Ectodermal cell (in vitro differentiated cells): ENCODE data around the gene CTRB1.

Experiments used
- H3K27ac ChIP-seq: 2 replicates; pipeline ENCODE4 v1.7.0; 2013; ENCODE audit warnings: mild to moderate bottlenecking, low read depth, low read length; ENCODE audit not compliant: insufficient read depth, poor library complexity, severe bottlenecking
- H3K27me3 ChIP-seq: 2 replicates; pipeline ENCODE4 v1.7.0; 2013; ENCODE audit warnings: mild to moderate bottlenecking, low read length; ENCODE audit not compliant: insufficient read depth, control insufficient read depth, poor library complexity, severe bottlenecking
- H3K36me3 ChIP-seq: one replicate; pipeline ENCODE4 v1.7.0; 2013; ENCODE audit warnings: low read length; ENCODE audit not compliant: control insufficient read depth, insufficient read depth
- H3K4me1 ChIP-seq: one replicate; pipeline ENCODE4 v1.7.0; 2013; ENCODE audit warnings: low read length; ENCODE audit not compliant: control insufficient read depth, insufficient read depth
- H3K4me3 ChIP-seq: 2 replicates; pipeline ENCODE4 v1.7.0; 2013; ENCODE audit warnings: low read depth, low read length, control low read depth; ENCODE audit not compliant: insufficient read depth
- H3K9me3 ChIP-seq: 2 replicates; pipeline ENCODE4 v1.7.0; 2013; ENCODE audit warnings: mild to moderate bottlenecking, low read length, moderate library complexity; ENCODE audit not compliant: control insufficient read depth
- WGBS, 2 experiments: methylation state at CpG; one replicate each; pipeline ENCODE4 v1.1.7; 2013; ENCODE audit warnings: missing lambda C conversion rate in 2 of 2; 5-methylcytosine and 5-hydroxymethylcytosine counted together

Gene CTRB1

DNA sequence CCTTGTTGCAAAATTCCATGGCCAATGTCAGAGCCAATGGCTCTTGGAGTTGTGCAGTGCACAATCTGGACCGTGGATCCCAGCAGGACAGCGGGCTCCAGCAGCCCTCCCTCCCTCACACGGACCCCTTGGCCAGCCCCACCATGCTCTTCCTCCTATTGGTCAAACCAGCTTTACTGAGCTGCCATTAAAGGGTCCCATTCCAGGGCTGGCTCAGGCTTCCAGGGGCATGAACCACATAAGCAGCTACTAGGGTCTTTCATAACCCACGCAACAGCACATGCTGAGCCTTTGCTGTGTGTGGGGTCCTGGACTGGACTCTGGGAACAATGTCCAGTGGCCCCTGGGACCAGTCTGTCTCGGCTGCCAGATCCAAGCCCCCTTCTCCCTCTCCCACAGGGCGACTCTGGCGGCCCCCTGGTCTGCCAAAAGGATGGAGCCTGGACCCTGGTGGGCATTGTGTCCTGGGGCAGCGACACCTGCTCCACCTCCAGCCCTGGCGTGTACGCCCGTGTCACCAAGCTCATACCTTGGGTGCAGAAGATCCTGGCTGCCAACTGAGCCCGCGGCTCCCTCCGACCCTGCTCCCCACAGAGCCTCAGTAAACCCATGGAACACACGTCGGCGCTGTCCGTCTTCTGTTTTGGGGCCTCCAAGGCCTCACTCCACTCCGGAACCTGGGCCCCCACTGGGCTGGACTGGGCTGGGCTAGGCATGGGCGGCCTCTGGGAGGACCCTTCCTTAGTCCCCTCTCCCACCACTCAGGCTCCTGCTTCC, 5.7 kb downstream of the CTRB1 start:
- H3K4me3 ChIP-seq, result no peak overlapping the region
- H3K27me3 ChIP-seq, result no peaks in the 10 kb centered on the region
- no peak overlapping the region for H3K27ac ChIP-seq
- H3K36me3 ChIP-seq, result no peaks in the 10 kb centered on the region
- H3K4me1 ChIP-seq, result no peaks in the 10 kb centered on the region
- no peaks in the 10 kb centered on the region for H3K9me3 ChIP-seq
- 90 to 92% methylated on average over 20 of the region's 20 CpGs for WGBS, 2 experiments

DNA sequence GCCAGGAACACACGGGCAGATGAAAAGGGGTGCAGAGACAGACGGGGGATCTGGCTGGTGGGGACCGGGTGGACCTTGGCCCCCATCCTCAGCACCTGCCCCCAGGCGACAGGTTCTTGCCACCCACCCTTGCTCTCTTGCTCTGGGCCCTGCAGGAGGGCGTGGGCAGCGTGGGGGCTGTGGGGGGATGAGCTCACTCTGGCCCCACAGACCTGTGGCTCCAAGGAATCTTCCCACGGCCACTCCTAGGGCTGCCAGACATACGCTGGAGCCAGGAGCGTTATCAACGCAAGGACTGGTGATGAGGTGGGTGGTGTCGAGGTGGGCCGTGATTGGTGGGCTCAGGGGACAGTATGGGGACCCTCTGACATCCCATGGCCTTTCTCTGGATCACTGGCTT, 6.3 kb downstream of the CTRB1 start:
- 87 to 90% methylated on average over 12 of the region's 12 CpGs for WGBS, 2 experiments
- no peaks in the 10 kb centered on the region for H3K4me1 ChIP-seq
- H3K9me3 ChIP-seq, result no peaks in the 10 kb centered on the region
- H3K27ac ChIP-seq, result no peak overlapping the region
- H3K4me3 ChIP-seq, result no peak overlapping the region
- H3K36me3 ChIP-seq, result peaks cover 4% of the 10 kb centered on the region
- H3K27me3 ChIP-seq, result no peaks in the 10 kb centered on the region

DNA sequence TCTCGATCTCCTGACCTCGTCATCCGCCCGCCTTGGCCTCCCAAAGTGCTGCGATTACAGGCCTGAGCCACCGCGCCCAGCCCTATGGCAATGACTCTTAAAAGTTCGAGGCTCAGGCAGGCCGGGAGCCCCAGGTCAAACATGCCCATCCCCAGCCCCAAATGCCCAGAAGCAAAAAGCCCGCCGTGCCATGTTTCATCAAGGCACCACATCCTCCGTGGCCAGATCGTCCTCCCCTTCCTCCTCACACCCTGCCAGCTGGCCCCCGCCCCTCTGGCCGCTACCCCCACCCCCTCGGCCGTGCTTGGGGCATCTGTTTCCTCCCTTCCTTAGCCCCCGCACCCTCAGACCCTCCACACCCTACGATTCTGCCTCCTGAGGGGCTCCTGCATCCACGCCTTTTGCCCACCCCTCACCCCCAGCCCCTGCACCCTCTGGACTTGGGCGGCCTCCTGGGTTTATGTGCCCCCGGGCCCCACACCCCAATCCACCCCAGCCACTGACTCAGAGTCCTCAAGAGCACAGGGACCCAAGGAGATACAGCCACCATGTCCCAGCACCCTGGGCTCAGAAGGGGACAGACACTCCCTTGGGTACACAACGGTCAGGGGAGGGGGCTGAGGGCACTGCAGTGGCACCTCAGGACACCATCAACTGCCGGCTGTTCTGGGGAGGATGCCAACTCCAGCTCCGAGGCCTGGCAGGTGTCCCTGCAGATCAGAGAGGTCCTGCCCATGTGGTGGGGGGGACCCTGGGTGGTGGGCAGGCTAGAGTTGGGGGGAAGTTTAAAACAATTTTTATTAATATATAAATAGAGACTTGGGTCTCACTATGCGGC, 7.1 kb downstream of the CTRB1 start:
- 92% methylated on average over 26 of the region's 26 CpGs for WGBS, 2 experiments
- H3K4me1 ChIP-seq, result no peaks in the 10 kb centered on the region
- peaks cover 4% of the 10 kb centered on the region for H3K36me3 ChIP-seq
- H3K27me3 ChIP-seq, result no peaks in the 10 kb centered on the region
- no peak overlapping the region for H3K4me3 ChIP-seq
- no peak overlapping the region for H3K27ac ChIP-seq
- H3K9me3 ChIP-seq, result no peaks in the 10 kb centered on the region

DNA sequence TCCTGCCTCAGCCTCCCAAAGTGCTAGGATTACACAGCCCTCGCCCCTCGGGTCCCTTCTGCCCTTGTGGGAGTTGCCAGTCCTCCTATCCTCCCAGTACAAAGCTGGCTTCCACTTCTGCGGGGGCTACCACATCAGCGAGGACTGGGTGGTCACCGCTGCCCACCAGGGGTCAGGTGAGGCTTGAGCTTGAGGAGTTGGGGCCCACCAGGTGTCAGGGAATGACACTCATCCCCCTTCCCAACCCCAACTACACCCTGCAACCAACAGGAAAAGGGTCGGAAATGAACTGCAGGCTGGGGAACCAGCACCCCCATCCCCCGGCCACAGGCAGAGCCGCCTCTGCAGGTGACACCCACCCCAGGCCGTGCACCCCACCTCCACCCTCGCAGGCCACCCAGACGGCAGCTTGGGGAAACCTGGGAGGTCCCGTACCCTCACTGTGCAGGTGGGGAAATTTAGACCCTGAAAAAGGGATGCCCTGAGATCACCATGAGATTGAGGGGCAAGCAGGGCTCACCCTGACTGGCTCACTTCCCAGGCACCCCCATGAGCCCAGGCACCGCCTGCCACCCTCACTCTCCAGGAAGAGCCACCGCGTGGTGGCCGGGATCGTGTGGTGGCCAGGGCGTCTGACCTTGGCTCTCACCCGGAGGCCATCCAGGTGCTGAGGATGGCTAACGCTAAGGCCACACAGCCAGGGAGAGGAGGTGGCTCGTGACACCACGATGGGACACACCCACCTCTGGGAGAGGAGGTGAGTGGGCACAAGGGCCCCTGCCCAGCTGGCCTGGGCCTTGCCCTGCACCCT, 8.0 kb downstream of the CTRB1 start:
- no peak overlapping the region for H3K4me3 ChIP-seq
- no peaks in the 10 kb centered on the region for H3K27me3 ChIP-seq
- H3K36me3 ChIP-seq, result peaks cover 4% of the 10 kb centered on the region
- H3K9me3 ChIP-seq, result no peaks in the 10 kb centered on the region
- H3K4me1 ChIP-seq, result no peaks in the 10 kb centered on the region
- WGBS, 2 experiments, result 85 to 87% methylated on average over 22 of the region's 22 CpGs
- no peak overlapping the region for H3K27ac ChIP-seq

DNA sequence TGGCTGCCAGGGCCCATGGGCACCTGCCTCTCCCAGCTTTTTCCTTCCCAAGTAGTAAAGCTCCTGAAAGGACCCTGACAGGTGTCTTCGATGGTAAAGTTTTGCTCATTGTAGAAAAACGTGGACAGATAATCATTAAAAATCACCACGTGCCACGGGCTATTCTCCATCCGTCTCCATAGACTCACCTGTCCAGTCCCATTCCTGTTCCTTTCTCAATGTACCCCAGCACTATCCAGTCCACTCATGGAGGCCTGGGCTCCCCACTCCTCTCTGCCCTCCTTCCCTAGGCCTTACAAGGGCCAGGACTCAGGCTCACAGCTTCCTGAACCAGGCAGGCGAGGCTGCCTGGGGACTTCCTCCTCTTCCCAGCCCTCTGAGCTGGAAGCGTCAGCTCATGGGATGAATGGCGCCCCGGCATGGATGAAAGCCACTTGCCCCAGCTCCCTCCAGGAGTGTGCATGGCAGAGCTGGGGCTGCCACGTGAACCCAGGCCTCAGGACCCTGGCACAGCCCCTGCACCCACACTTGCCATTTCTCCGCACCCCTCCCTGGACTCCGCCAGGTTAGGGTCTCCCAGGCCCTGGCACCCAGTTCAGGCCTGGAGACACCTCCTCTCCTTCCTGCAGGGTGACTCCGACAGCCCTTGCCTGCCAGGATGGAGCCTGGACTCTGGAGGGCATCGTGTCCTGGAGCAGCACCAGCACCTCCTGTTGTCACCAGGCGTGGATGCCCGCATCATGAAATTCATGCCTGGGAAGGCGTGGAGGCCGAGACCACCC, 8.8 kb downstream of the CTRB1 start:
- Histone ChIP-seq H3K27ac (no peak overlapping the region), H3K4me3 (no peak overlapping the region), H3K4me1 (no peaks in the 10 kb centered on the region), H3K27me3 (no peaks in the 10 kb centered on the region), H3K36me3 (peaks cover 4% of the 10 kb centered on the region), H3K9me3 (no peaks in the 10 kb centered on the region)
- 93 to 94% methylated on average over 18 of the region's 18 CpGs for WGBS, 2 experiments

DNA sequence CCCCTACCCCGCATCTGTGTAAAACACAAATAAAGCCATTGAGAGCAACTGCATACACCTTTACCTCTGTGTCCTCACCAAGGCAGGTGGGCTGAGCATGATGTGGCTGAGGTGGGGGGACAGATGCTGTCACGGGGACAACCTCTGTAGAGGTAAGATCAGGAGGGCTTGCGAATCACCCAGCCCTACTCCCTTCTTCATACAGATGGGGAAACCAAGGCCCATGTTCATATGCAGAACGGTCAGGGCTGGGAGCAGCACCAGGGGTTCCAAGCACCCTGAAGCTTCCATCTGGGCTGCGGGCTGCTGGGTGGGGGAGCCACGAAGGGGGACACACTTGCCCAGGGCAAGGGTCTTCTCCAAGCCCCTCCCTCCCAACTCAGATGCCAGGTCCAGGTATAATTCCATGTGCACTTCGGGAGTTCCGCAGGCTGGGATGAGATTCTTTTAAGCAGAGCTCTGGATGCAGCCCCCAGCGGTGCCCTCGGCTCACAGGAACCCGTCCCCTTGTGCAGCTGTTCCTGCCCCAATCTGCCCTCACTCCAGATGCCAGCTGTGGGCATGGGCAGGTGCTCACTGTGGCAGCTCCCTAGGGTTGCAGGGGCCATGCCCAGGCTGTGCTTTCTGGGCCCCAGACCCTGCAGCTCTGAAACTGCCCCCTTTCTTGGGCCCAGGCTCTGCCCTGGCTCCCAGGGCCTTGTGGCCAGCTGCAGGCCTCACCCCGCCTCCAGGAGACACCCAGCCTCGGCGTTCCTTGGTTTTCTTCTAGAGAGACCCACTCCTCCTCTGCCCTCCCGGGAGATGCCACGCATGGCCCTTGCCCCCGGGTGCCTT, 9.6 kb downstream of the CTRB1 start:
- Histone ChIP-seq H3K4me1 (no peaks in the 10 kb centered on the region), H3K36me3 (peaks cover 9% of the 10 kb centered on the region), H3K9me3 (no peaks in the 10 kb centered on the region), H3K27me3 (no peaks in the 10 kb centered on the region), H3K4me3 (no peak overlapping the region), H3K27ac (no peak overlapping the region)
- 94 to 95% methylated on average over 17 of the region's 17 CpGs for WGBS, 2 experiments

DNA sequence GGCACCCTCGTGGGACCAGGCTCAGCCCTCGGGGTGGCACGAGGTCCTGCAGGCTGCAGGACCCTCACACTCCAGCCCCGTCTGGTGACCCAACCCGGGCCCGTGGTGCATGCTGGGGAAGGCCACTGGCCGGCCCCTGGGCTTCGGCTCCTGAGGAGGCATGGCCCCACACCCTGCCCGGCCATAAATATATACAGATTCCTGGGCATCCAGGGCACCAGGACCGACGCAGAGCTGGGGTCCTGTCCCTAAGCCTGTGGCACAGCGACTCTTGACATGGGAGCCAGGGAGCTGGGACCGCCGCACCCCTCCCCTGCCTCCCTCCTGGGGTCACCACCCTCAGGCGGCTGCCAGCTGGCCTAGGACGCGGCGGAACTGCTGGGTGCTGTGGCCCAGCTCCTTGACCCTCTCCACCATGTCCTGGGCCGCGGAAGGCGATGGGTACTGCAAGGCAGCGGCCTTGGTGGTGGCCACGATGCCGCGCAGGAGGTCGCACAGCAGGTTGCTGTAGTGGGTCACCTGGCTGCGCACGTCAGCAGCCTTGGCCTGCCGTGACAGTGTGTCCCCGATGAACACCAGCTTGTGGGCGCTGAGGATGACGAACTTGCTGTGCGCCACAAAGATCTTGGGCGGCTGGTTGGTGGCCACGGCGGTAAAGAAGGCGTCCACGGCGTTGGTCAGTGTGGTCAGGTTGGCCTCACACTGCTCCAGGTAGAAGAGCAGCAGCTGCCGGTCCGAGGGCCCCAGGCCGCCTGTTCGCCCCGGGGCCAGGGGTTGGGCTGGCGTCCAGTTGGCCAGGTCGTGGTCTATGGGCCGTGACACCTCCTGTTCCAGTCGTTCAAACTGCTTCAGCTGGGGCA, 10.6 kb downstream of the CTRB1 start:
- WGBS, 2 experiments, result 96 to 97% methylated on average over 48 of the region's 48 CpGs
- Histone ChIP-seq H3K27me3 (no peaks in the 10 kb centered on the region), H3K27ac (no peak overlapping the region), H3K4me3 (no peak overlapping the region), H3K36me3 (peaks cover 9% of the 10 kb centered on the region), H3K4me1 (no peaks in the 10 kb centered on the region), H3K9me3 (no peaks in the 10 kb centered on the region)

DNA sequence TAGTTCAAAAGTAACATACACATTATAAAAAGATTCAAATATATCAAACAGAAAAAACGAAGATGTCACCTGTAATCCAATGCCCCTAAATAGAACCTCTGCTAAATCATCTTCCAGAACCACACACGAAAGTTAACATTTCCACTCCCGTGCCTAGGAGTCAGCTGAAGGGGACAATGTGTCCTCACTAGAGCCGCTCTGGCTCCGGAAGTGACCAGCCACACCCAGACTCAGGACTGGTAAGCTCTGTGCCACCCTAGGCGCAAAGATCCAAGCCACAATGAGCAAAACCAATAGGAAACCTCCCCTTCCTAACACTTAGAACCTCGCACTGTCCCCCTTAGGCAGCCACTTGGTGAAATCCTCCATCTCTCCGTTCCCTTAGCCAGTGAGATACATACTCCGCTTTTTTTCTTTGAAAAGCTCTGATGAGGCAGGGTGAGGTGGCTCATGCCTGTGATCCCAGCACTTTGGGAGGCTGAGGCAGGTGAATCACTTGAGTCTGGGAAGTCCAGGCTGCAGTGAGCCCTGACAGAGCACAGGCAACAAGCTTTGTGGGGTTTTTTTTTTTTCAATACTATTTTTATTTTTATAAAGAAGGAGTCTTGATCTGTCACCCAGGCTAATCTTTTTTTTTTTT, 11.8 kb downstream of the CTRB1 start:
- Histone ChIP-seq H3K27ac (no peak overlapping the region), H3K36me3 (peaks cover 9% of the 10 kb centered on the region), H3K4me3 (no peak overlapping the region), H3K9me3 (no peaks in the 10 kb centered on the region), H3K27me3 (no peaks in the 10 kb centered on the region), H3K4me1 (no peaks in the 10 kb centered on the region)
- 93 to 96% methylated on average over 9 of the region's 9 CpGs for WGBS, 2 experiments
